Uterus (tissue), 4 donors: ENCODE measurements around the gene EML6. TPM values are rescaled to one million over a fixed set of nuclear protein-coding genes. Genes with fewer than 3 reads are reported as not detected.

ENCODE experiments used
- DNase-seq, 2 donors: peaks; one replicate each; pipeline ENCODE4 v3.0.0-alpha.2; 2019 to 2020
- H3K27ac ChIP-seq, 2 donors: fragments of 200-600 bp; sonication (generic); 1 replicate in 1 of 2; 2 replicates in 1 of 2; pipeline ENCODE4 v1.5.1; 2016 to 2018
- H3K27me3 ChIP-seq, 2 donors: fragments of 200-600 bp; sonication (generic); one replicate each; pipeline ENCODE4 v1.5.1; 2018 to 2019; ENCODE audit warnings: control low read depth in 1 of 2
- H3K36me3 ChIP-seq, 2 donors: fragments of 200-600 bp; sonication (generic); one replicate each; pipeline ENCODE4 v1.5.1; 2019; ENCODE audit warnings: control low read depth in 1 of 2
- H3K4me1 ChIP-seq, 2 donors: fragments of 200-600 bp; sonication (generic); one replicate each; pipeline ENCODE4 v1.5.1; 2018 to 2019; ENCODE audit warnings: control low read depth in 1 of 2
- H3K4me3 ChIP-seq, 2 donors: fragments of 200-600 bp; sonication (generic); 1 replicate in 1 of 2; 2 replicates in 1 of 2; pipeline ENCODE4 v1.5.1; 2018 to 2019; ENCODE audit warnings: mild to moderate bottlenecking in 1 of 2
- H3K9me3 ChIP-seq, 2 donors: fragments of 200-600 bp; sonication (generic); one replicate each; pipeline ENCODE4 v1.5.1; 2019; ENCODE audit warnings: control low read depth in 1 of 2
- CTCF ChIP-seq, 4 experiments: fragments of 200-600 bp in 2 of 4; fragments of 450-650 bp in 2 of 4; sonication (generic) in 2 of 4; IDR thresholded peaks; one replicate each; pipeline ENCODE4 v1.5.1; 2016 to 2019; ENCODE audit warnings: antibody characterized with exemption in 4 of 4, mild to moderate bottlenecking in 2 of 4, moderate library complexity in 1 of 4
- POLR2A ChIP-seq, 2 donors: fragments of 450-650 bp; IDR thresholded peaks; one replicate each; pipeline ENCODE4 v1.6.1; 2016; ENCODE audit warnings: antibody characterized with exemption in 2 of 2, mild to moderate bottlenecking in 1 of 2, moderate library complexity in 1 of 2
- intact Hi-C: fragments of 100-400 bp; cut with DNase I; formaldehyde crosslinking; loops from one replicate; pipeline ENCODE4 v1.15.1; 2023; ENCODE audit warnings: low total_unique reads
- total RNA-seq, 4 donors: library from RNA; depleted of rRNA in 3 of 4; stranded (reverse); fragments of >200 nt in 3 of 4; gene quantifications; one replicate each; pipeline versions ENCODE4 v1.1.0 to v1.2.4, GENCODE V29; 2014 to 2023
- donor health status: DM: yes; HTN: yes; CAD: no.

EML6 gene
- total RNA-seq, 4 donors from 2014 or later, result 0.26 to 2.4 (median 1.5) TPM

- Histone ChIP-seq H3K36me3 (no peaks in the 10 kb centered on the region), H3K9me3 (no peaks in the 10 kb centered on the region), H3K4me1 (no peaks in the 10 kb centered on the region), H3K4me3 (no peak overlapping the region), H3K27ac (no peak overlapping the region), H3K27me3 (no peaks in the 10 kb centered on the region)
- intact Hi-C loops, result no loop called here
- TF ChIP-seq CTCF (IDR thresholded peaks at IDR 0.05), result no peak
- TF ChIP-seq POLR2A (IDR thresholded peaks at IDR 0.05), result no peak
- no peak for DNase-seq
These were observed 35.8 kb upstream of the EML6 start for GRCh38 chr2:54687595-54688152.

GRCh38 chr2:54691445-54692135 lies 31.9 kb upstream of the EML6 start:
- intact Hi-C loops, result no loop called here
- no peak overlapping the region for H3K4me3 ChIP-seq
- TF ChIP-seq CTCF (IDR thresholded peaks at IDR 0.05) (no peak), POLR2A (IDR thresholded peaks at IDR 0.05) (no peak)

GRCh38 chr2:54692556-54692955 lies 30.9 kb upstream of the EML6 start:
- Histone ChIP-seq H3K4me3 (no peak overlapping the region), H3K27me3 (no peaks in the 10 kb centered on the region), H3K36me3 (no peaks in the 10 kb centered on the region), H3K27ac (no peak overlapping the region), H3K4me1 (no peaks in the 10 kb centered on the region), H3K9me3 (no peaks in the 10 kb centered on the region)
- intact Hi-C loops, result no loop called here
- no peak for DNase-seq
- TF ChIP-seq CTCF (IDR thresholded peaks at IDR 0.05) (no peak), POLR2A (IDR thresholded peaks at IDR 0.05) (no peak)

More at GRCh38 chr2:54691445-54692135, 31.9 kb upstream of the EML6 start:
- no peak overlapping the region for H3K27ac ChIP-seq
- H3K4me1 ChIP-seq, result no peaks in the 10 kb centered on the region
- no peaks in the 10 kb centered on the region for H3K27me3 ChIP-seq
- H3K36me3 ChIP-seq, result no peaks in the 10 kb centered on the region
- DNase-seq, result no peak
- H3K9me3 ChIP-seq, result no peaks in the 10 kb centered on the region

GRCh38 chr2:54695378-54695777 lies 28.1 kb upstream of the EML6 start:
- intact Hi-C loops, result no loop called here
- no peaks in the 10 kb centered on the region for H3K27me3 ChIP-seq

More at GRCh38 chr2:54695378-54695777, 28.1 kb upstream of the EML6 start:
- DNase-seq, result no peak
- no peaks in the 10 kb centered on the region for H3K4me1 ChIP-seq
- no peaks in the 10 kb centered on the region for H3K9me3 ChIP-seq
- TF ChIP-seq CTCF (IDR thresholded peaks at IDR 0.05) (no peak), POLR2A (IDR thresholded peaks at IDR 0.05) (no peak)
- H3K4me3 ChIP-seq, result no peak overlapping the region
- no peak overlapping the region for H3K27ac ChIP-seq
- H3K36me3 ChIP-seq, result no peaks in the 10 kb centered on the region
